GM19025 (cell line): ENCODE data around the gene PARP1.
"Not testable (repeated sequence)": the region's sequence is repeated elsewhere in the genome, so short reads cannot be mapped to it uniquely, and the experiment has no call there.

Source experiments
- ATAC-seq: cut with Tn5 transposase; IDR thresholded peaks from one replicate; pipeline ENCODE4 v1.9.1; 2021; ENCODE audit warnings: mild to moderate bottlenecking, low read depth, moderate library complexity; ENCODE audit not compliant: unreplicated experiment

PARP1 gene

GRCh38 chr1:226357416-226357815, 50.5 kb downstream of the PARP1 start:
- no peak for ATAC-seq

DNA sequence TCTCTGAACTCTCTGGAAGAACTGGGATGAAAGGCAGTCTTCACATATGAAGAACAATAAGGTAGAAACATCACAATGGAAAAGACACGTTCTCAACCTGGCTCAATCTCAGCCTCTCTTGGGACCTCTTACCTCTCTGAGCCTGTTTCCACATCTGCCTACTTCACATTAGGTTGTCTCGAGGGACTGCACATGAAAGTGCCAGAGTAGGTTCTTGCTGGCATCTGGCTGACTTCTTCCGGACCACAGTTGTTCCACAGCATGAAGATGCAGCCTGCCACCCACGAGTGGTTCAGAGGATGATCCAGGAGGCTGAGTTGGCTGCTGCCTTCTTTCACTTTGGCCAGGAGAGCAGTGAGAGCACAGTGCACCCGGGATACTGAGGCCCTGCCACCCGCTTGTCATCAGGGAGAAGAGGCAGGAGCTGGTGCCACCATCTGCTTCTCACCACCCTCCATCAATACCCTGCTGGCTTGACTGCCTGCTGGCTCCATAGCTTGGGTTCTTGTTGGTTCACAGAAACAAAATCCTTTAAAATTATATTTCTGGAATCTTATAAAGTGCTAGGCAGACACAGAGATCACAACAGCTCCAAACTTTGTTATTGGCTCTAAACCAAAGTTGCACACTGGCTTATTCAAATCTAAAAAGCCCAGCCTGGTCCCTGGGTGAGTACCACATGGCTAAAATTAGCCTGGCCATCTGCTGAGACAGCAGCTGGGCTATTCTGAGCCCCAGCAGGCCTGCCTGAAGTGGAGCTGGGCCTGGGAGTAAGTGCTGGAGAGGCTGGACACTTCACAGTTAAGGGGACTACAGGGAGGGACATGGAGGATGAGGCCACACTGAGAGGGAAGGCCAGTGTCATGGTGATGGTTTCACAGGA, 52.0 kb downstream of the PARP1 start:
- peak; percentile 24 for ATAC-seq

- ATAC-seq: no peak
These were observed 52.9 kb downstream of the PARP1 start for GRCh38 chr1:226355016-226355415.

DNA sequence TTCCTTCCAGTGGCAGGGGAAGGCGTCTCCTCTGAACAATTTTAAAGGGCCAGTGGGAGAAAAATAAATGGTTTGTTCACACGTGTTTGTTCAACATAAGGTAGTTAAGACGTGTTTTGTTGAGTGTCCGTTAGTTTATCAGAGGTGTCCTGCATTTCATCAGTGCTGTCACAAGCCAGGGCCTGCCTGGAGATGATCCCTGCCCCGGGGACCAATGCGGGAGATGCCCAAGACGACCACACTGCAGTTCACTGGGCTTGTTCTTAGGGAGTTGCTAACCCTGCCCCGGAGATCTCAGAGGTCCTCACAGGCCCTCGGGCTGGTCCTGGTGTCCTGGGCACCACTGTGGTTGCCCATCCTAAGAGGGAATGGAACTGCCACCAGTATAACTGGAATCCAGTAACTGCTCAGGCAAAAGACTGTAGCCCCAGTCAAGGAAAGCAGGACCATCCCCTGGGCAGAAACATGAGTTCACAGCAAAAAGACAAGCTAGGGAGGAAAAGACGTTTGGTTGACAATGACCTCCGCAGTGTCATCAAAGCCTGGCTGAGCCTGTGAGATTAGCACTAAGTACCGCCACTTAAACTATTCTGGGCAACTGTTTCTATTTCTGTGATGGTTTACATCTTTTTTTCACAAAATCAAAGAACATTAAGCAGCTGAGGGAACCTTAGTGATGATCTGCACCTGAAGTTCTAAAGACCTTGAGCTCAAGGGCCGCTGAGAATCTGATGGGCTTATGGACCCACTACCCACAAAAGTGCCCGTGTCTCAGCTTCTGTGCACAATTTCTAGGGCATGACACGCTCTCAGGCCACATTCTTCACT, 54.0 kb downstream of the PARP1 start:
- ATAC-seq: no peak

DNA sequence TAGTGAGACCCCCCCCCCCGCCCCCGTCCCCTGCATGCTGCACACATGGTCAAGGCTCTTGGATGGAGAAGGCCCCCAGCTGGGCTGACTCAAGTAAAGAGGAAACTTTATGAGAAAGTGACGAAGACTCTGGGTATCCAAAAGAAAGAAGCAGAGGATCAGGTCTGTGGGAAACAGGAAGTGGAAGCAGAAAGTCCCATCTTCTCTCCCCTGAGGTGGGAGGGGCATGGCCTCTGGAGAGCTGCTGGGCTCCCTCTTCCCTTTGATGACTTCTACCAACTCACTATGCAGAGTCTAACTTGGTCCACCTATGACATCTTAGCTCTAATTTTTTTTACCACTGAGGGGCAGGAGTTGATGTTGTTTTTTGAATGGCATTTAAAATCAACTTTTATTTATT, 56.2 kb downstream of the PARP1 start:
- ATAC-seq: no peak

DNA sequence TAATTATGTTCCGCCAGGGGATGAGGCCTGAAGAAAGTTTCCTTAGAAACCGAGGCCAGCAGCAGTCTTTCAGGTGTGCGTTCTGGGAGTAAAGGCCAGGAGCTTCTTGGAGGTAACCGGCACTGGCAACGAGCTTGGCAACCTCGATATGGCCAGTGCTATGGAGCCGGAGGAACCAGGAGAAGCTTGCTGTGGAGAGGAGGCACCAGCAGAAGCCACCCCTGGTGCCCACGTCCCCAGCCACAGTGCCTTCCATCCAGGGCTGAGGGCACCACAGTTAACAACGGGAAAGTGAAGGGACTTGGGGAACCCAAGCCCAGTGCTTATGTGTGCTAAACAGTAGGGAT, 57.4 kb downstream of the PARP1 start:
- ATAC-seq: no peak

DNA sequence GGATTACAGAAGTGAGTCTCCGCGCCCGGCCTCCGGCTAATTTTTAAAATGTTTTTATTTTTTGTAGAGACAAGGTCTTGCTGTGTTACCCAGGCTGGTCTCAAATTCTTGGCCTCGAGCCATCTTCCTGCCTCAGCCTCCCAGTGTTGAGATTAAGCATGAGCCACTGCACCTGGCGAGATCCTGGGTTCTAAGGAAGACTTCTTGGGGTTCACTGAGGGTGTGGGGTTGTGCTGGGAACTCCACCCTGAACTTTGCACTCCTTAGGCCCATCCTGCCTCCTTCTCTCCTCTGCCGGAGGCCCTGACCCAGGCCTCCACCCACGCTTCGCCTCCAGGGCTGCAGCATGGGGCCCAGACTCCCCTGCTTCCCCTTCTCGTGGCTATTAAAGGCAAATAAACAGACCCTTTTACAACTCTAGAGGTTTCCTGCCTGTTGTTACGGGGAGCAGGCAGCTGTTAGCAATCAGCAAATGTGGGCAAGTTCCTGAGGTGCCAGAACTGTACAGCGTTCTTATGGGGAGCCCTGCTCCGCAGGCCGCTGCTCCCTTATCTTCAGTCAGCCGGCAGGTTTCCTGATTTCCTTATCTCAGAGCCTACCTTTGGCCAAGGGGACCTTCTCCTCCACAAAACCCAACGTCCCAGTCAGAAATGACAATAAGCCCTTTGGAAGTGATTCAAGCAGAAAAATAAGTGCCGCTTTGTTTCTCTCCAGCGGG, 57.9 kb downstream of the PARP1 start:
- ATAC-seq: no peak

DNA sequence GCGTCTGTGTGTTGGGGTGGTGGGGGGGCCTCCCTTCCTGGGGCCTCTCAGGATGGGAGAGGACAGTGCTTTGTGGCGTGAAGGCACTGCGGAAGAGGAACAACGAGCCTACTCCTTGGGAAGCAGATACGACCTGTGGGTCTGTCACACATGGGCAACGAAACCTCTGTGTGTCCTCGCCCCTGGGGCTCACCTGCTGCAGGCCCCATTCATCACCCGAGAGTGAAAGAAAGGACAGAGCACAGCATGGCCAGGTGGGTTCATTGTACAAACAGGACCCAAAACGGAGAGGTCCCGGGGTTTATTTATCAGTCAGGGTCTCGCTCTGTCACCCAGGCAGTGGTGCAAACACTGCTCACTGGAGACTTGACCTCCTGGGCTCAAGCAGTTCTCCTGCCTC, 58.8 kb downstream of the PARP1 start:
- ATAC-seq: no peak

DNA sequence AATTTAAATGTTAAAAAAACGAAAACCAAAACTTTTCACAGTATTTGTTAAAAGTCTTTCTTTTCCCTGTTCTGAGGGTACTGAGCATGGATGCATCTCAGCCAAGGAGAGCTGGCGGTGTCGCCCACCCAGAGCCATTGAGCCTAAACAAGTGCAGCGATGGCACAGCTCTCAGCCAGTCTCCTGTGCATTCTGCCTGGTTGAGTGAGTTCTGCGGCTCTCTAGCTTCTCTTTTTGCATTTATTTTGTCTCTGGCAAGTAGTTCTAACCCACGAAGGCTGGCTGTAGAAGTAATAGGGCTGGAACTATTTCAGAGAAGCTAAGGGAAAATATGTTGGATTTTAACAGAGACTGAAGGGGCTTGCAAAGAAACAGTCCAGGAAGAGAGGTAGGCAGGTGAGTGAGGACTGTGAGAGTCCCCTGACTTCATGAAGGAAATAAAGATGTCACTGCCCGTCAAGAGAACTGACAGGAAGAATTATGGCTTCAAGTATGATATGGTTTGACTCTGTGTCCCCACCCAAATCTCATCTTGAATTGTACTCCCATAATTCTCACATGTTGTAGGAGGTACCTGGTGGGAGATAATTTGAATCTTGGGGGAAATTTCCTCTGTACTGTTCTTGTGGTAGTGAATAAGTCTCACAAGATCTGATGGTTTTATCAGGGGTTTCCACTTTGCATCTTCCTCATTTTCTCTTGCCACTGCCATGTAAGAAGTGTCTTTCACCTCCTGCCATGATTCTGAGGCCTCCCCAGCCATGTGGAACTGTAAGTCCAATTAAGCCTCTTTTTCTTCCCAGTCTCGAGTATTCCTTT, 63.2 kb downstream of the PARP1 start:
- ATAC-seq: no peak

GRCh38 chr1:226342656-226343055, 65.2 kb downstream of the PARP1 start:
- ATAC-seq: no peak

DNA sequence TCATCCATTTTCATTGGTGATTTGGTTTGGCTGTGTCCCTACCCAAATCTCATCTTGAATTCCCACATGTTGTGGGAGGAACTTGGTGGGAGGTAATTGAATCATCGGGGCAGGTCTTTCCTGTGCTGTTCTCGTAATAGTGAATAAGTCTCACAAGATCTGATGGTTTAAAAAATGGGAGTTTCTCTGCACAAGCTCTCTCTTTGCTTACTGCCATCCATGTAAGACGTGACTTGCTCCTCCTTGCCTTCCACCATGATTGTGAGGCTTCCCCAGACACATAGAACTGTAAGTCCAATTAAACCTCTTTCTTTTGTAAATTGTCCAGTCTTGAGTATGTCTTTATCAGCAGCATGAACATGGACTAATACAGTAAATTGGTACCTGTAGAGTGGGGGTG, 67.8 kb downstream of the PARP1 start:
- ATAC-seq: not testable (repeated sequence)

DNA sequence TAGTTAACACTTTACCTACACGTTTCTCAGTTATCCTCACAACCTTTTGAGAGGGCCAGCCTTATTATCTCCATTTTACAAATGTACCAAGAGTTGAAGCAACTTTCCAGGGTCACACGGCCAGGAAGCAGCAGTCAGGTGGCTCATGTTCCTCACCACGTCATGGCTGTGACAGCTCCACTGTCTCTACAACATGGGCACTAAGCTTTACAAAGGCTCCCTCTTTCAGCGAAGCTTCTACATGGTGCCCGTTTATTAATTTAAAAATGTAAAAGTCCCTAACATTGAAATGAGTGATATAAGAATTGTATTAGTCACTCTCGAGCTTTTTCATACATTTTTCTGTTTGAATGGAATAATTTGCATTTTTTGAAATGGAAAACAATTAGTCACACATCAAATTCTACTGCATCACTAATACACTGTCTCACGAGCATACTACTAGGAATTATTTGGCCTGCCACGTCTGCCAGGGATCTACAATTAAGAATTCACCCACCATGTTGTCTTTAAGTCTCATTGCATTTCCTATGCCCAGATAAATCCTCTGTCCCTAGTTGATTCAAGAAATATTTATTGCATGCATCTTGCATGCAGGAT, 70.5 kb downstream of the PARP1 start:
- ATAC-seq: no peak

GRCh38 chr1:226335661-226336060, 72.2 kb downstream of the PARP1 start:
- no peak for ATAC-seq

DNA sequence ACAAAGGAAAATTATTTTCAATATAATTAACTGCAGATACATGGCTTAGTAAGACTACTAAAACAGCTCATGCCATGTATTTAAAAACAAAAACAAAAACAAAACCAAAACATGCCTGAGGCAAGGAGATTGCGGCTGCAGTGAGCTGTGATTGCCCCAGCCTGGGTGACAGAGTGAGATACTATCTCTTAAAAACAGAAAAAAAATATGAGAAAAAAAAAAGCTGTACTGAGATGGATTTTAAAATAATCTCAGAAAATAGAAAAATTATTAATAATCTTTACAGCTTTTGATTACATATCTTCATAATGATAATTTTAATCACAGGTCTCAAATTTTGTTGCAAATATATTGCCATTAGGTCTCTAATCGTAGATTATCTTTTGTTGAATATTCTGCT, 74.9 kb downstream of the PARP1 start:
- ATAC-seq: no peak

GRCh38 chr1:226329237-226329636, 78.7 kb downstream of the PARP1 start:
- ATAC-seq: no peak

DNA sequence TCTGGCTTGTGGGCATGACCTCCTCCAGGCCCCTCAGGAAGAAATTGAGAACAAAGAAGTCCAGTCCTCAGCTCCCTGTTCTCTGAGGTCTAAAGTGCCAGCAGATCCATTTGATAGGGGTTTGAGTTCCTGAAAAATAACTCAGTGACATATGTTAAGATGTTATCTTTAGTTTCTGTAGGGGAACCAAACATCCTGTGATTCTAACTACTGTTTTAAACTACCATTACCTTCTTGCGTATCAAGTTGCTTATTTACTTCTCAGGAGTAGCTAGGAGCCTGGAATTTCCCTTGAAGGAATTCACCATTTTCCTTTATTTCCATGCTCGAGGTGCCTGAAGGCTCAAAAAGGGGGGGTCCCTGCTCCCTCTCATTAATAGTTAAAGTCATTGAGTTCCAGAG, 80.1 kb downstream of the PARP1 start:
- ATAC-seq: no peak

DNA sequence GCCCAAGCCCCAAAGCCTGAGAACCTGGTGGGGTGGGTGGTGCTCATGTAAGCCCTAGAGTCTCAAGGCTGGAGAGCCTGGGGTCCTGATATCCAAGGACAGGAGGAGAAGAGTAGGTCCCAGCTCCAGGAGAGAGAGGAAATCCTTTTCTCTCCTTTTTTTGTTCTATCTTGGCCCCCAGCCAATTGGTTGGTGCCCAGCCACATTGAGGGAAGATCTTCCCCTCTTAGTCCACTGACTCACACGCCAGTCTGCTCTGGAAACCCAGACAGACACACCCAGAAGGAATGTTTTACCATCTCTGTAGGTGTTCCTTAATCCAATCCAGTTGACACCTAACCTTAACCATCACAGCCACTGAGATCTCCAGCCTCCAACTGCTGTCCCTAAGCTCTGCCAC, 82.7 kb downstream of the PARP1 start:
- no peak for ATAC-seq

GRCh38 chr1:226324479-226324878, 83.4 kb downstream of the PARP1 start:
- ATAC-seq: no peak

DNA sequence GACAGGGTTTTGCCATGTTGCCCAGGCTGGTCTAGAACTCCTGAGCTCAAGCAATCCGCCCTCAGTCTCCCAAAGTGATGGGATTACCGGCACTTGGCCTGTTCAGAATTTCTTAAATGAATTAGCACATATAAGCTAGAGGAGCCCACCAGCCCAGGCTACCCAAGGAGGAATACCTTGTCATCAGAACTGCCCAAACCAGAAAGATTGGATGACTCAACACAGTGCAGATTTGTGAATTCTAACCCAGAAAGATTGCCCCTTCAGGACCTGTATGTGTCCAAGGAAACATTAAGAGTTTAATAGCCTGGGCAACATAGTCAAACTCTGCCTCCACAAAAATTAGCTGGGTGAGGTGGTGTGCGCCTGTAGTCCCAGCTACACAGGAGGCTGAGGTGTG, 84.9 kb downstream of the PARP1 start:
- ATAC-seq: no peak

- no peak for ATAC-seq
These were observed 87.0 kb downstream of the PARP1 start for GRCh38 chr1:226320930-226321329.
